Activated T-cell treated with anti-CD3 and anti-CD28 coated beads, Interleukin-2, amount 50 U/mL, for 48 hours (primary cell): ENCODE results near the gene UBE2E2.

Experiments used
- DNase-seq, 2 experiments: peaks; one replicate each; pipeline ENCODE4 v3.0.0-alpha.2; 2020

Gene UBE2E2

DNA sequence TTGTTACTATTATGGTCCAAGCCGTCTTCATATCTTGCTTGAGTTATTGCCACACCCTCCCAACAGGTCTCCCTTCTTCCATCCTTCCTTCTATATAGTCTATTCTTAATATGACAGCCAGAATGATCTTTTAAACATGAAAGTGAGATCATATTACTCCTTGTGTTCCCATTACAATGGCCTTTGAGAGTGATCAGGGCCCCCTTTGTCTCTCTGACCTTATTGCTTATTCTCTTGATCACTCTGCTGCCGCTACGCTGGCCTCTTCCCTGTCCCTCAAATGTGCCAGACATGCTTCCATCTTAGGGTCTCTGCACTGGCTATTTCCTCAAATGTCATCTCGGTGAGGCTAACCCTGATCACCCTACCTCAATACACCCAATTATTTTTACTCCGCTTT is 38.1 kb downstream of the UBE2E2 start:
- no peak for DNase-seq

DNA sequence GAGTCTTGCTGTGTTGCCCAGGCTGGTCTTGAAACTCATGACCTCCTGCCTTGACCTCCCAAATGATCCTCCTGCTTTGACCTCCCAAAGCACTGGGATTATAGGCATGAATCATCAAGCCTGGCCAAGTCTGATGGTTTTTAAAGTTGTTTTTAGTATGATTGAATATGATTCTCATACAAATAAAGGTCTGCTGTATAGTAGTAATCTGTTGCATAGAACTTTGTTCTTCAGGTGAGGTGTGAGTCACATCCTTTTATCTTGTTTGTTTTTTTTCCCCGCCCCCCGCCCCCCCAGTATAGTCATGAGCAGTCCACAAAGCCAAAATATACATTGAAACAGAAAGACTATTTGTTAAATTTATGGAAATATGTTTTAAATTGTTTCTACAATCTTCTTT is 39.0 kb downstream of the UBE2E2 start:
- DNase-seq: no peak

GRCh38 chr3:23244324-23245041 is 41.4 kb downstream of the UBE2E2 start:
- DNase-seq: no peak

DNA sequence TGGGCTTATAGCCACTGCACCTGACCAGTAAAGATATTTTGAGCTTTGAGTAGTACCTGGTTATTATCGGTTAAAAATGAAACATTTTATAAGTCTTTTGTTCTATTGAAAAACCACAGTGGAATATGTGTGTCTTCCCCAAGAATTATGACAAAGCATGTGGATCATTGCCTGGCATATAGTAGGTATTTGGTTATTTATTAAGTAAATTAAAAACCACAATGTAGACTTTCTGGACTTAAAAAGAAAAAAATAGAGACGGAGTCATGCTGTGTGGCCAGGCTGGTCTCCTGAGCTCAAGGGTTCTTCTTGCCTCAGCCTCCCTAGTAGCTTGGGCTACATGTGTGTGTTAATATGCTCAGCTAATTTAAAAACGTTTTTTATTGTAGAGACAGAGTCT is 43.5 kb downstream of the UBE2E2 start:
- no peak for DNase-seq

GRCh38 chr3:23248594-23249131 is 45.5 kb downstream of the UBE2E2 start:
- no peak for DNase-seq

GRCh38 chr3:23249961-23250360 is 46.8 kb downstream of the UBE2E2 start:
- DNase-seq: no peak

GRCh38 chr3:23252122-23252521 is 49.0 kb downstream of the UBE2E2 start:
- DNase-seq: no peak

GRCh38 chr3:23253214-23253613 is 50.1 kb downstream of the UBE2E2 start:
- DNase-seq: no peak

DNA sequence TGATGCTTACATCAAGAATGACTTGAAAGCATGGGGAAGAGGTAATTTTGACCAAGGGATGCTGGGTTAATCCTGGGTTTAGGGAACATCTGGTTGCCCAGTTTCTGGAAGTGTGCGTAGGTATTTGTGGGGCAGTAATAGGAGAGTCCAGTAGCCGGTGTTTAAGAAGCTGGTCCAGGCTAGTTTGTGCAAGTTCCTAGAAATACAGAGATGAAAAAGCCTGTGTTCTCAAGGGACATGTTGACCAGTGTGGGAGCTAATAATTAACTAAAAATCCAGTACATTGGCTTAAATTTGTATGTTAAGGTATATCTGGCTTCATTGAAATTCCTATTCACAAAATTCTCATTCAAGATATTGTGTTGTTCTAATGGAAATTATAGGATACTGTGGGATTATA is 51.2 kb downstream of the UBE2E2 start:
- no peak for DNase-seq

GRCh38 chr3:23254835-23255234 is 51.7 kb downstream of the UBE2E2 start:
- no peak for DNase-seq

DNA sequence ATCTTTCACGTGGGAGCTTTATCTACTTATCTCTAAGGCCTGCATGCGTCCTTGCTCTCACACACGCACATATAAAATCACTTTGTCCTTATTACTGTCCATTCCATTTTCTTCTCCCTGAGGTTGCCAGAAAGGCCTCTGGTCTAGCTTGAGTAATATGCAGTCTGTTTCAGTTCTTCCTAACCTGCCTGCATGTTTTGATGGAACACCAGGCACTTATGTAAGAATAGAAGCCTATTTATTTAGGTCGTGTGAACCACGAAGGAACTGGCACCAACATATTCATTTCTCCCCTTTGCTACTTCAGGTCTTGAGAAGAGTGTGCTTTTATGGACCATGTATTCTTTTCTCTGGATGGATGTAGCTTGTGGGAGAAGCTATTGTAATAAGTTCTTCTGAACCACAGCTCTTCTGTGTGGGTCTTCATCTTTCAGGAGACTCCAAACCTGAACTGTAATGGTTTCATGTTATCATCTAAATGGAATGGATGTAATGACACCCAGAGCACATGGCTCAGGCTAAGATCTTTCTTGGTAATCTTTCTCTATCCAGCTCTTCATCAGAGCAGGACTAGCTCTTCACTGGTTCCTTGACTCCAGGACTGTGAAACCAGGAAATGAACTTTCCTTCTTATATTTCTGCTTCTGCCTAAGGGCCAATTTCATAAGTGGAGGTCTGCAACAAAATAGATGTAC is 53.8 kb downstream of the UBE2E2 start:
- DNase-seq: no peak

DNA sequence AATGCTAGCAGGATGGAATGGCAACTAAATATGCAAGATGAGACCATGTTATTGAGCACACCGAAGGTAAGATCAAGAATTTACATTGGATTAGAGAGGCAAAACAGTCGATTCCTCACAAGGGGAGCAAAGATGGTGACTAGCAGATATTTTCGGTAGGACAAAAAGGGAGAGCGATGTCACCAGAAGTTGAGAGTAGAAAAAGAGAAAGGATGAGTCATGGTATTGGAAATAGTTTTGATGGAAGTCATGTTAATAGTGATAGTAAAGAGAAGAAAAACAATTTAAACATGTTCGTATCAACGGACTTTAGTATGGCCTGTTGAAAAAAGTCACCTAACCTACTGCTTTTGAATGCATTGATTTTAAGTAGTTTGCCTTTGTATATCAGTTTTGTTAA is 55.0 kb downstream of the UBE2E2 start:
- DNase-seq: no peak

GRCh38 chr3:23259515-23259914 is 56.4 kb downstream of the UBE2E2 start:
- no peak for DNase-seq

GRCh38 chr3:23262766-23263165 is 59.6 kb downstream of the UBE2E2 start:
- no peak for DNase-seq

DNA sequence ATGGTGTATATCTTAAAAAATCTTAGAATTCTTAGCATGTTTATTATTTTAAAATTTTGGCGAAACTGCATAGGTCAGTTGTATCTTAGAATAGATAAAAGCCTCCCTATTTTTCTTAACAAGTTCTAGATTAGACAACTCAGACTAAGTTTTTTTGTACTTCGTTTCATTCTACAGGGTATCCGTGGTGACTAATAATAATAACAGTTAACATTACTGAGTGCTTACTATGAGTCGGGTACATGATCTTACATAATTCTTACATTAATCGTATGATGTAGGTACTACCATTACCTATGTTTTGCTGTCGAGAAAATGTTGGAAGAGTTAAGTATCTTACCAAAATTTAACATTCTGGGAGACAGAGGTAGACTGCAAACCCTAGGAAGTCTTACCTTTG is 60.7 kb downstream of the UBE2E2 start:
- no peak for DNase-seq

DNA sequence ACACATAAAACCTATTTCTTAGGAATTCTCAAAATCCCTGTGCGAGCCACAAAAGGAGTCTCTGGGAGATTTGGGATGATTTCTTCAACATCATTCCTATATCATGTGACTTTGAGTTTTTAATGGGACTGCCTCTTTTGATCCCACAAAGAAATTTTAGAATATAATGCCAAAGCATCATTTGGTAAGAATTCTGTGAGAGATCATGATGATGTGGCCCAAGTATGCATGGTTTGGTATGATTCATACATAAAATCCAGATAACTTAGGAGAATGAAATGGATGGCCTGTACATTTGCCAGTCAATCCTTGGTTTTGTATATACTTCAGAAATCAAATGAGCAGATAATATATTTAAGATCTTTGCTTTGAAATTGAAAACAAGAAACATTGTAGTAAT is 61.3 kb downstream of the UBE2E2 start:
- no peak for DNase-seq

DNA sequence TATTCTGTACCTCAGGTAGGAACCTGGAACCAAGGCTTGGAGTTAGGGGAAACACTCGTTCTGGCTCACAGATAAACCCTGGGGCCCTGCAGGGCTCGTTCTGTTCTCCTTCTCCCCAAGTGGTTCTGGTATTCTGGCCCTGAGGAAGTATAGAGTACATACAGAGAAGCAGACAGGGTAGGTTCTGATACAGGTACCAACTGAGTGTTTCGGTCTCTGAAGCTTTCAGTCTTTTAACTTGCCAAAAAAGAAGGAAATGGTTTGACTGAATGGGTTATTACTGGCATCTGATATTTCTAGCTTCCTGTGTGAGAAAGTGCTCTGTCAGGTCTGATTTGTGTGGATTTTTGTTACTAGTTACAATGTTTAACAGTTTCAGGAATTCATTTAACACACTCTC is 67.3 kb downstream of the UBE2E2 start:
- no peak for DNase-seq

DNA sequence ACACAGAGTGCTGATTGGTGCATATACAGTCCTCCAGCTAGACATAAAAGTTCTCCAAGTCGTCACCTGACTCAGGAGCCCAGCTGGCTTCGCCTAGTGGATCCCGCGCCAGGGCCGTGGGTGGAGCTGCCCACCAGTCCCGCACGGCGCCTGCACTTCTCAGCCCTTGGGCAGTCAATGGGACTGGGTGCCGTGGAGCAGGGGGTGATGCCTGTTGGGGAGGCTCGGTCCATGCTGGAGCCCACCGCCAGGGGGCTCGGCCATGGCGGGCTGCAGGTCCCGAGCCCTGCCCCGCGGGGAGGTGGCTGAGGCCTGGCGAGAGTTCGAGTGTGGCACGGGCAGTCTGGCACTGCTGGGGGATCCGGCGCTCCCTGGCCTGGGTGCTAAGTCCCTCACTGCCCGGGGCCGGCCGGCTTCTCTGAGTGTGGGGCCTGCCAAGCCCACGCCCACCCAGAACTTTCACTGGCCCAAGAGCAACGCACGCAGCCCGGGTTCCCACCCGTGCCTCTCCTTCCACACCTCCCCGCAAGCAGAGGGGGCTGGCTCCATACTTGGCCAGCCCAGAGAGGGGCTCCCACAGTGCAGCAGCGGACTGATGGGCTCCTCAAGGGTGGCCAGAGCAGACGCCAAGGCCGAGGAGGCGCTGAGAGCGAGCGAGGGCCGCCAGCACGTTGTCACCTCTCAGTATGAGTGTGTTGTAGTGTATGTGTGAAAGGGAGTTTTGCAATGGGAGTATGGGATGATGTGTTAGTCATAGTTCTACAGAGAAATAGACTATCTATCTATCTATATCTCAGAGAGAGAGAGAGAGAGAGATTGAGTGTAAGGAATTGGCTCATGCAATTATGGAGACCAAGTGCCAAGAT is 69.0 kb downstream of the UBE2E2 start:
- no peak for DNase-seq

- no peak for DNase-seq
Observed at GRCh38 chr3:23272820-23273219, 69.7 kb downstream of the UBE2E2 start.

- no peak for DNase-seq
Observed at GRCh38 chr3:23275061-23275460, 71.9 kb downstream of the UBE2E2 start.

DNA sequence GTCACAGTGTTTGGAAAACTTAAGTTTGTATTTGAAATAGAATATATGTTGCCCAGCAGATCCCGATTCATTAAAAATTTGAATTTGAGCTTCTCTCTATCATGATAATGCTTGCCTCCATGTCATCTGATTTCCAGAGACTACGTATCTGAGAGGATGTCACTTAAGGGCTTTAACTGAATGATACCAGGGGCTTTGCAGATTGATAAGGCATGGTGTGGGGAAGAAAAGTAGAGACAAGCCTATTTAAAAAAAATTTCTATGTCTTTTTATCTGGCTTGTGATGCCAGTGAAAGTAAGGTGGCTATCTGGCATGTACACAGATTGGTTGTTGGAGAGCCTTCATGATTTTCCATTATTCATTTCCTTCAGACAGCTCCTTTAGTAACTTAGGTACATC is 72.7 kb downstream of the UBE2E2 start:
- DNase-seq: no peak

DNA sequence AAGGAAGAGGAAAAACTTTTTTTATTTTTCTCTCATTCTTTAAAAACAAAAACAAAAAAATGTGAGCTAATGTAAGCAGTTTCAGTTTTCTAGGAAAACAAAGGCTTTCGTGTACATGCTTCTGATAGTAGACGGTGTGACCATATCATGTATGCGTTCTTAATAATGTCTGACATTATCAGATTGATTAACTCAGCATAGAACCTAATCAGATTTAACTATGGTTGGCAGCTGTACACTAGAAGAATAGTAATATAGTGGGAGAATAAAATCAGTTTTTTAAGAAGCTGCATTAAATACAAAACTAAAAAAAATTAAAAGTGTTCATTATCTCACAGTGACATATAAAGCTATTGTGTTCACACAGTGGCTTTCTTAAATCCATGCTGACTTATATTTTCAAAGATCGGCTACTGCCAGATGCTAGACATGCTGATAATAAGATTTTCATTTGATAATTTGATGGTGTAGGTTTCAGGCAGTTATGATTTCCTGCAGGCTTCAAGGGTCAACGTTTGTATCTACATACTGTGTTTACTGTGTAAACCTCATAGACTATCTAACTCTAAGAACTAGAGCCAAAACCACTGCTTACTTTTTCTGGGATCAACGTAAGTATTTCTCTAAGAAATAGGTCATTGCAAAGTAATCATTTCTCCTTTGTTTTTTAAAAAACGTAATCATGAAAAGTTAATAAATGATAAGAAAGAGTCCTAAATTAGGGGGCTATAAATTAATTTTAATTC is 74.0 kb downstream of the UBE2E2 start:
- no peak for DNase-seq

DNA sequence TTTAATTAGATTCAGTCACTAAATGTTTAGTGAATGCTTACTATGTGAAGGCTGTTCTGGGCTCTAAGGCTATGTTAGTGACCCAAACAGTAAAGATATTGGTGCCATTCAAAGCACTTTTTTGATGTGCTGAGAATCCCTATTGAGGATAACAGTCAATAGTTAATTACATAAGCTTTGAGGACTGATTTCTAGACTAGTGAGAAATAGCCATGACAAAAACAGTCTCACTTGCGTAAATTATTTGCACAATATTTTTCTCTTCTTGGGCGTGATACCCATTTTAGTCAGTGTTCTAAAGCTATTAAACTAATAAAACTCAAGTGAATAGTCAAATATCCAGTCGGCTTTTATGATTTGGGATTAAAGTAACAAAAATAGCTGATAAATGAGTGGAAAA is 74.6 kb downstream of the UBE2E2 start:
- DNase-seq: no peak
